ENCODE measurements around the gene SNCAIP. TPM values are rescaled to one million over a fixed set of nuclear protein-coding genes. Genes with fewer than 3 reads are reported as not detected.

SNCAIP gene
- total RNA-seq, 1 experiment from 2014 or later: 3.0 TPM

GRCh38 chr5:122421374-122422079, 109.5 kb downstream of the SNCAIP start:
- no CpG with 5 or more reads among the region's 2 CpGs for WGBS (ENCODE audit: extremely low coverage, insufficient read length, low lambda C conversion rate)
- TF ChIP-seq CTCF (conservative IDR thresholded peaks at IDR 0.05): no peak

More at GRCh38 chr5:122421374-122422079, 109.5 kb downstream of the SNCAIP start:
- H3K9me3 Mint-ChIP-seq: no peaks in the 10 kb centered on the region
- H3K4me1 Mint-ChIP-seq: peaks cover 32 to 41% of the 10 kb centered on the region in 2 experiments
- no peak for DNase-seq
- Histone ChIP-seq H3K9ac (ENCODE audit: extremely low read depth, insufficient read length, low read length) (no peak overlapping the region), H2BK5ac (ENCODE audit: insufficient read length, low read length) (no peak overlapping the region), H4K91ac (ENCODE audit: insufficient read length, low read depth, low read length) (no peak overlapping the region), H4K8ac (replicated peaks; ENCODE audit: insufficient read length, low read depth, low read length) (no peak overlapping the region), H3K79me2 (ENCODE audit: insufficient read depth, low read length) (no peaks in the 10 kb centered on the region), H3K56ac (ENCODE audit: insufficient read length, low read depth, low read length) (no peak overlapping the region), H2BK12ac (ENCODE audit: insufficient read length, low read depth, low read length) (no peak overlapping the region), H3K4me2 (ENCODE audit: insufficient read depth, insufficient read length, low read length) (no peak overlapping the region), H3K4me1 (ENCODE audit: insufficient read depth, low read length) (peaks cover 5% of the 10 kb centered on the region), H2BK20ac (ENCODE audit: low read depth, low read length, poor library complexity, severe bottlenecking) (no peak overlapping the region), H3K18ac (ENCODE audit: insufficient read length, low read depth, low read length) (no peak overlapping the region), H2AK5ac (ENCODE audit: insufficient read length, low read length) (no peak overlapping the region), H3K4ac (ENCODE audit: low read depth, low read length) (no peak overlapping the region), H3K14ac (ENCODE audit: insufficient read depth, low read length) (no peak overlapping the region), H3K9me3 (ENCODE audit: control insufficient read depth, low read depth, low read length) (no peaks in the 10 kb centered on the region), H3K27ac (ENCODE audit: insufficient read length, low read depth, low read length) (no peak overlapping the region), H4K20me1 (ENCODE audit: control insufficient read depth, insufficient read depth, insufficient read length) (no peaks in the 10 kb centered on the region), H2BK15ac (ENCODE audit: low read depth, low read length) (no peak overlapping the region), H2BK120ac (ENCODE audit: low read depth, low read length, poor library complexity, severe bottlenecking) (no peak overlapping the region), H3K79me1 (ENCODE audit: insufficient read depth, low read depth, low read length, poor library complexity, severe bottlenecking) (no peaks in the 10 kb centered on the region), H2AFZ (ENCODE audit: low read length) (no peak overlapping the region), H3K23ac (ENCODE audit: insufficient read length, low read depth, low read length) (no peak overlapping the region), H3T11ph (ENCODE audit: low read length) (no peak overlapping the region), H4K5ac (ENCODE audit: insufficient read length, low read depth, low read length) (no peak overlapping the region), H3K23me2 (ENCODE audit: insufficient read length, low read depth, low read length, poor library complexity, severe bottlenecking) (no peaks in the 10 kb centered on the region), H3K27me3 (ENCODE audit: insufficient read depth, low read length) (no peaks in the 10 kb centered on the region)
- no peak overlapping the region for H3K4me3 Mint-ChIP-seq
- H3K36me3 Mint-ChIP-seq (ENCODE audit: insufficient read depth in 1 of 3, low read depth in 3 of 3): peaks cover 0 to 2% (median 0%) of the 10 kb centered on the region in 3 experiments; a peak in 5 of 7 replicates
- no peak overlapping the region for H3K27ac Mint-ChIP-seq
- H3K27me3 Mint-ChIP-seq (ENCODE audit: low read depth): no peaks in the 10 kb centered on the region
